Measurements from ENCODE around the gene VGLL3.
"Not testable (repeated sequence)": the region's sequence is repeated elsewhere in the genome, so short reads cannot be mapped to it uniquely, and the experiment has no call there.

The VGLL3 gene

GRCh38 chr3:86976219-86976618 lies 14.7 kb downstream of the VGLL3 start:
- H3K27me3 Mint-ChIP-seq: no peaks in the 10 kb centered on the region
- no peak overlapping the region for H3K4me3 Mint-ChIP-seq
- H3K36me3 Mint-ChIP-seq (ENCODE audit: low read depth): no peaks in the 10 kb centered on the region
- H3K4me1 Mint-ChIP-seq (ENCODE audit: low read depth): no peaks in the 10 kb centered on the region
- H3K27ac Mint-ChIP-seq: no peak overlapping the region
- no peaks in the 10 kb centered on the region for H3K9me3 Mint-ChIP-seq

DNA sequence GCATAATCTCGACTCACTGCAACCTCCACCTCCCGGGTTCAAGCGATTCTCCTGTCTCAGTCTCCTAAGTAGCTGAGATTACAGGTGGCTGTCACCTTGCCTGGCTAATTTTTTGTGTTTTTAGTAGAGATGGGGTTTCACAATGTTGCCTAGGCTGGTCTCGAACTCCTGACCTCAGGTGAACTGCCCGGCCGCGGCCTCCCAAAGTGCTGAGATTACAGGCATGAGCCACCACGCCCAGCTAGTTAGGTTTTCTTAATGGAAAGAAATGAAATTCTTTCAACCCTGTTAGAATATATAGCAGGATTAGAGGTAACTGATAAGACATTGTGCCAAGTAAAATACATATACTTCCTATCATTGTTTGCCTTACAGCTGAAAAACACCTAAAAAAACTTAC lies 16.8 kb downstream of the VGLL3 start:
- H3K27ac Mint-ChIP-seq; H3K4me1 Mint-ChIP-seq (ENCODE audit: low read depth); H3K4me3 Mint-ChIP-seq; H3K36me3 Mint-ChIP-seq (ENCODE audit: low read depth); H3K27me3 Mint-ChIP-seq; H3K9me3 Mint-ChIP-seq: not testable (repeated sequence)

GRCh38 chr3:86973440-86973839 lies 17.5 kb downstream of the VGLL3 start:
- H3K4me3 Mint-ChIP-seq: no peak overlapping the region
- H3K27ac Mint-ChIP-seq: no peak overlapping the region
- no peaks in the 10 kb centered on the region for H3K9me3 Mint-ChIP-seq
- no peaks in the 10 kb centered on the region for H3K36me3 Mint-ChIP-seq (ENCODE audit: low read depth)
- no peaks in the 10 kb centered on the region for H3K27me3 Mint-ChIP-seq
- no peaks in the 10 kb centered on the region for H3K4me1 Mint-ChIP-seq (ENCODE audit: low read depth)

- H3K4me1 Mint-ChIP-seq (ENCODE audit: low read depth): no peaks in the 10 kb centered on the region
- H3K4me3 Mint-ChIP-seq: no peak overlapping the region
- H3K27ac Mint-ChIP-seq: no peak overlapping the region
- H3K27me3 Mint-ChIP-seq: no peaks in the 10 kb centered on the region
- H3K9me3 Mint-ChIP-seq: no peaks in the 10 kb centered on the region
- H3K36me3 Mint-ChIP-seq (ENCODE audit: low read depth): no peaks in the 10 kb centered on the region
These were observed 21.3 kb downstream of the VGLL3 start for GRCh38 chr3:86969500-86970189.

GRCh38 chr3:86968244-86968932 lies 22.6 kb downstream of the VGLL3 start:
- Mint-ChIP-seq H3K27me3 (no peaks in the 10 kb centered on the region), H3K4me3 (no peak overlapping the region), H3K4me1 (ENCODE audit: low read depth) (no peaks in the 10 kb centered on the region), H3K36me3 (ENCODE audit: low read depth) (no peaks in the 10 kb centered on the region), H3K9me3 (no peaks in the 10 kb centered on the region), H3K27ac (no peak overlapping the region)

- no peaks in the 10 kb centered on the region for H3K36me3 Mint-ChIP-seq (ENCODE audit: low read depth)
- no peaks in the 10 kb centered on the region for H3K27me3 Mint-ChIP-seq
- H3K4me3 Mint-ChIP-seq: no peak overlapping the region
- no peaks in the 10 kb centered on the region for H3K4me1 Mint-ChIP-seq (ENCODE audit: low read depth)
- no peak overlapping the region for H3K27ac Mint-ChIP-seq
- H3K9me3 Mint-ChIP-seq: no peaks in the 10 kb centered on the region
These were observed 23.9 kb downstream of the VGLL3 start for GRCh38 chr3:86967062-86967461.

- no peaks in the 10 kb centered on the region for H3K36me3 Mint-ChIP-seq (ENCODE audit: low read depth)
- no peaks in the 10 kb centered on the region for H3K9me3 Mint-ChIP-seq
- no peaks in the 10 kb centered on the region for H3K4me1 Mint-ChIP-seq (ENCODE audit: low read depth)
- H3K27me3 Mint-ChIP-seq: no peaks in the 10 kb centered on the region
- H3K27ac Mint-ChIP-seq: no peak overlapping the region
- no peak overlapping the region for H3K4me3 Mint-ChIP-seq
These were observed 25.8 kb downstream of the VGLL3 start for GRCh38 chr3:86965166-86965565.

GRCh38 chr3:86963611-86964010 lies 27.3 kb downstream of the VGLL3 start:
- Mint-ChIP-seq H3K27ac (no peak overlapping the region), H3K4me1 (ENCODE audit: low read depth) (no peaks in the 10 kb centered on the region), H3K36me3 (ENCODE audit: low read depth) (no peaks in the 10 kb centered on the region), H3K27me3 (no peaks in the 10 kb centered on the region), H3K4me3 (no peak overlapping the region), H3K9me3 (no peaks in the 10 kb centered on the region)

GRCh38 chr3:86961297-86961696 lies 29.7 kb downstream of the VGLL3 start:
- no peak overlapping the region for H3K27ac Mint-ChIP-seq

GRCh38 chr3:86960550-86960949 lies 30.4 kb downstream of the VGLL3 start:
- Mint-ChIP-seq H3K9me3 (no peaks in the 10 kb centered on the region), H3K4me3 (no peak overlapping the region), H3K36me3 (ENCODE audit: low read depth) (no peaks in the 10 kb centered on the region), H3K4me1 (ENCODE audit: low read depth) (no peaks in the 10 kb centered on the region), H3K27ac (no peak overlapping the region), H3K27me3 (no peaks in the 10 kb centered on the region)

More at GRCh38 chr3:86961297-86961696, 29.7 kb downstream of the VGLL3 start:
- Mint-ChIP-seq H3K27me3 (no peaks in the 10 kb centered on the region), H3K4me1 (ENCODE audit: low read depth) (no peaks in the 10 kb centered on the region), H3K4me3 (no peak overlapping the region), H3K36me3 (ENCODE audit: low read depth) (no peaks in the 10 kb centered on the region), H3K9me3 (no peaks in the 10 kb centered on the region)

GRCh38 chr3:86958534-86958933 lies 32.4 kb downstream of the VGLL3 start:
- no peaks in the 10 kb centered on the region for H3K27me3 Mint-ChIP-seq
- H3K4me3 Mint-ChIP-seq: no peak overlapping the region
- H3K4me1 Mint-ChIP-seq (ENCODE audit: low read depth): no peaks in the 10 kb centered on the region
- H3K9me3 Mint-ChIP-seq: no peaks in the 10 kb centered on the region
- H3K36me3 Mint-ChIP-seq (ENCODE audit: low read depth): no peaks in the 10 kb centered on the region
- H3K27ac Mint-ChIP-seq: no peak overlapping the region

DNA sequence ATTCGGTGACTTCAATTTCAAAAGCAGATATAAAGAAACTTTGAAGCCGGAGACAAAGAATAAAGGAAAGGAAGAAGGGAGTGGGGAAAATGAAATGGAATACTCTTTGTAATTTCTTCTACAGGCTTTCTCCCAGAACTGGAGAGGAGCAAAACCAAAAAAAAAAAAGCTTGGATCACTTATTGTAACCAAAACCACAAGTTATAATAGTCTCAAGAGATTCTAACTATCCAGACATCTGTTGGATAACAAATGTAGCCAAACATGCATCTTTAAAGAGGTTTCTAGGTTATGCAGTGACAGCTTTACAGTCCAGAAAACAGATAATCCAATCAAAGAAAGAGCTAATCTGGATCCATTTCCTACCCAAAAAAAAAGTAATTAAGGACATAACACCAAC lies 36.2 kb downstream of the VGLL3 start:
- no peaks in the 10 kb centered on the region for H3K9me3 Mint-ChIP-seq

DNA sequence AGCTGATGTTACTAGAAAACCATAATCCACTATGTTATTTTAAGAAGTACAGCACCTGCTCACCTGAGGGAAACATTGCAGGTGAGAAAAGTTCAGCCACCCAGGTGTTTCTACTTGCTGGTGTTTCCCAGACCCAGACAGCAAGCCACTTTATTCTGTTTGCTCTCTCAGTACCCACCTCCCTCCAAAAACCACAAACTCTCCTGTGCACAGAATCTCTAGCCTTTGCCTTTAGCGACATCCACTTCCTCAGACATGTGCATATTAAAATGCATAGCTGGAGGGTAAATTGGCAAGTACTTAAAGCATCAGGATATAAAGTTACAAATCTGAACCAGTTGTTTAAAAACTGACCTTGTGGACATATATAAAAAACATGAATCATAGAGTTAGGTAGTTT lies 36.7 kb downstream of the VGLL3 start:
- Mint-ChIP-seq H3K4me1 (ENCODE audit: low read depth) (no peaks in the 10 kb centered on the region), H3K27ac (no peak overlapping the region), H3K9me3 (no peaks in the 10 kb centered on the region), H3K36me3 (ENCODE audit: low read depth) (no peaks in the 10 kb centered on the region), H3K4me3 (no peak overlapping the region), H3K27me3 (no peaks in the 10 kb centered on the region)

More for the DNA sequence above, 36.2 kb downstream of the VGLL3 start:
- Mint-ChIP-seq H3K27me3 (no peaks in the 10 kb centered on the region), H3K36me3 (ENCODE audit: low read depth) (no peaks in the 10 kb centered on the region), H3K4me1 (ENCODE audit: low read depth) (no peaks in the 10 kb centered on the region), H3K4me3 (no peak overlapping the region), H3K27ac (no peak overlapping the region)

DNA sequence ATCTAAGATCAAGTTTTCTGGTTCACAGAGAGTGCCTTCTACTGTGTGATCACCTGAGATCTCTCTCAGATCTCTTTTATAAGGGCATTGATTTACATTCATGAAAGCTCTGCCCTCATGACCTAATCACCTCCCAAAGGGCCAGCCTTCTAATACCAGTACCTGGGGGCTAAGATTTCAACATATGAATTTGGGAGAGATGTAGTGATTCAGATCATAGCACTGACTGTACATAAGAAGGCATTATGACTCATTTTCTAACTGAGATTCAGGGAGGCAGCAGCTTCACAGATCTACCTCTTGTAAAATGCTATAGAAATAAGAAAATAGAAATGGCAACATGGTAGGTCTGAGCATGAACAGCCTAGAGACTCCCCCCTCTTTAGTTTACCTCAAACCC lies 39.6 kb downstream of the VGLL3 start:
- H3K36me3 Mint-ChIP-seq (ENCODE audit: low read depth): no peaks in the 10 kb centered on the region
- H3K9me3 Mint-ChIP-seq: no peaks in the 10 kb centered on the region
- H3K4me1 Mint-ChIP-seq (ENCODE audit: low read depth): no peaks in the 10 kb centered on the region
- H3K4me3 Mint-ChIP-seq: no peak overlapping the region
- H3K27ac Mint-ChIP-seq: no peak overlapping the region
- no peaks in the 10 kb centered on the region for H3K27me3 Mint-ChIP-seq

DNA sequence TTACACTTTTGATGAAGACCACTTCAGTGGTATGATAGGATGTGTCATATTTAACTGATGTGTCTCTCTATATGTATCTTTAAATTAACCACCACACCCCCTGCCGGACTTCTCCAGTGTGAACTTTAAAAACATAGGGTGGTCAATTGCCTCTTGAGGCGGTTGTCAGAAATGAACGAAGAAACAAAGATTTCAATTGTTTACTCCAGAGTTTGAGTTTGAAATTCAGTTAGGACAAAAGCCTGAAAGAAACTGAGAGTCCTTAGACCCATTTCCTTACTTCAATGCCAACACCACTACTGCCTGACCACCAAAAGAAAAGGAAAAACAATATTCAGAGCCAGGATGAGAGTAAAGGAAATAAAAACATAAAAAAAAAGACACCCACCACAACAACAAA lies 40.2 kb downstream of the VGLL3 start:
- H3K4me3 Mint-ChIP-seq: no peak overlapping the region
- no peaks in the 10 kb centered on the region for H3K4me1 Mint-ChIP-seq (ENCODE audit: low read depth)
- H3K36me3 Mint-ChIP-seq (ENCODE audit: low read depth): no peaks in the 10 kb centered on the region
- H3K27me3 Mint-ChIP-seq: no peaks in the 10 kb centered on the region
- H3K9me3 Mint-ChIP-seq: no peaks in the 10 kb centered on the region
- H3K27ac Mint-ChIP-seq: no peak overlapping the region

- H3K4me3 Mint-ChIP-seq: no peak overlapping the region
- no peak overlapping the region for H3K27ac Mint-ChIP-seq
- H3K9me3 Mint-ChIP-seq: no peaks in the 10 kb centered on the region
- H3K36me3 Mint-ChIP-seq (ENCODE audit: low read depth): no peaks in the 10 kb centered on the region
- no peaks in the 10 kb centered on the region for H3K27me3 Mint-ChIP-seq
- H3K4me1 Mint-ChIP-seq (ENCODE audit: low read depth): no peaks in the 10 kb centered on the region
These were observed 41.1 kb downstream of the VGLL3 start for GRCh38 chr3:86949850-86950249.

All from stimulated activated naive CD8-positive, alpha-beta T cell treated with anti-CD3 and anti-CD28 coated beads, Interleukin-15, Interleukin-2, amounts not matched to agents 100 ng/mL and 50 ng/mL, for 24 hours (primary cell).